ENCODE measurements around the gene ADGRD1. TPM values are rescaled to one million over a fixed set of nuclear protein-coding genes. Genes with fewer than 3 reads are reported as not detected.
"Not testable (repeated sequence)": the region's sequence is repeated elsewhere in the genome, so short reads cannot be mapped to it uniquely, and the experiment has no call there.

The ADGRD1 gene
- total RNA-seq, 3 donors from 2014 or later = 11.6 to 47.5 (median 18.7) TPM

DNA sequence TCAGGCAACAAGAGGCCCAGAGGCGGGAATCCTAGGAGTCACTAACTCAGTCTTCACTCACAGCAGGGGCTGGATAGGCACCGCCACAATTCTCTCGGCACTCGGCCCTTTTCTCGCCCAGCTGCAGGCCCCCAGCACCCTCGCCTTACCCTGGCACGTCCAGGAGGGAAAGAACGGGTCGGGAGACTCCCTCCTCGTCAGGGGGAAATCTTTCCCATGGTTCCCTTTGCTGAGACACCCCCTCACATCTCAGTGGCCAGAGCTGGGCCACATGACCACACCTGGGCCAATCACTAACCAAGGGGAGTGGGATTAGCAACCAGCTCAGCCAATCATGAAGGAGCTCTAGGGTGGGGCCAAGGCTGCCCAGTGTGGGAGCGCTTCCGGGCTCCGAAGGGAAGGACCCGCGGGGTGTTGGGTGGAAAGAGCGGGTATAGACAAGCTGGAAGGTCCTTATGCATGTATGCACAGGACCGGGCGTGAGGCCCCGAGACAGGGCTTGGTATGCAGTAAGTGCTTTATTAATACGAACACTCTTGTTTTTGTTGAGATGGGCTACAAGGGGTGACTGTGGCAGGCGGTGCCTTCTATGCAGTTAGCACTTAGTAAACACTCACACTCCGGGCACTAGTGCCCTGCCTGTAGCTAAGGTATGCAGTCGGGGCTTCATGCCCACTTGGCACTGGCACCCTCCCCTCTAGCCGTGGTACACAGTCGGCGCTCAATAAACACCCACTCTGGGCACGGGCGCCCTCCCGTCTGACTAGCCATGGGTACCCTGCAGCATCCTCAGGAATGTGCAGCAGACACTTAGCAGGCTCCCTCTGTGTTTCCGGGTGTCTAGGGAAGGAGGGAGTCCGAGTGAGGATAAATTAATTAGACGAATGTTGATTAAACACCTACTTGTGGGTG lies 40.3 kb downstream of the ADGRD1 start:
- Histone ChIP-seq H3K36me3 (no peaks in the 10 kb centered on the region), H3K27me3 (peaks cover 0 to 5% of the 10 kb centered on the region in 2 donors), H3K4me3 (no peak overlapping the region), H3K27ac (no peak overlapping the region), H3K9me3 (no peaks in the 10 kb centered on the region), H3K4me1 (no peaks in the 10 kb centered on the region)
- DNase-seq (ENCODE audit: low spot score in 2 of 2) = no peak
- TF ChIP-seq POLR2AphosphoS5 (IDR thresholded peaks at IDR 0.05) (no peak), POLR2A (IDR thresholded peaks at IDR 0.05) (no peak), CTCF (IDR thresholded peaks at IDR 0.05) (no peak)
- intact Hi-C loops (cut with DNase I; ENCODE audit: low total_unique reads) = no loop called here

DNA sequence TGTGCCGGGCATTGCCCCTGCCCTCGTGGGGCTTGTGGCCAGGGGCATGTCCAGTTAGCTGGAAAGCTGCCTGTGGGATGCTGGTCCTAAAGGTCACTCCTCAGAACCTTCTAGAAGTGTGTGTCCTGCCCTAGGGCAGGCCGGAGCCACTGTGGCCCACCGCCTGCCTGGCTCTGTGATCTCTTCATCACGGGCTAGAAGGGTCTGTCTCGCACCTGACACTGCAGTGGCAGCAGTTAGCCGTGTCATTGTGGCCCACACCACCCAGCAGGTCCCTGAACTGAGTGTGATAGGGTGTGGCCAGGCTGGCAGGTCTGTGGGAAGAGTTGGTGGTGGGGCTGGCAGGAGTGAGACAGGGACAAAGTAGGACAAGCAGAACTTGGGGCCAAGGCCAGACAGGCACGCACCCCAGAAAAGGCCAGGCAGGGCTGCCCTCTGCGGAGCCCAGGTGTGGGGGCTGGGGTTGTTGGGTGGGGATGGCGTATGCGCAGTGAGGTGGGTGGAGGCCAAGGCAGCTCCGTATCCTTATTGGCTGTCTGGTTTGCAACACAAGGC lies 41.2 kb downstream of the ADGRD1 start:
- H3K27ac ChIP-seq = no peak overlapping the region
- no peaks in the 10 kb centered on the region for H3K4me1 ChIP-seq
- H3K9me3 ChIP-seq = no peaks in the 10 kb centered on the region
- DNase-seq (ENCODE audit: low spot score in 2 of 2) = no peak
- no peak for TF ChIP-seq POLR2AphosphoS5 (IDR thresholded peaks at IDR 0.05)
- TF ChIP-seq CTCF (IDR thresholded peaks at IDR 0.05) = no peak
- TF ChIP-seq POLR2A (IDR thresholded peaks at IDR 0.05) = no peak
- intact Hi-C loops (cut with DNase I; ENCODE audit: low total_unique reads) = no loop called here
- peaks cover 0 to 5% of the 10 kb centered on the region in 2 donors for H3K27me3 ChIP-seq
- H3K36me3 ChIP-seq = no peaks in the 10 kb centered on the region
- no peak overlapping the region for H3K4me3 ChIP-seq

- H3K4me1 ChIP-seq; H3K4me3 ChIP-seq; H3K27ac ChIP-seq; intact Hi-C loops (cut with DNase I; ENCODE audit: low total_unique reads); DNase-seq (ENCODE audit: low spot score in 2 of 2); H3K9me3 ChIP-seq; H3K36me3 ChIP-seq; H3K27me3 ChIP-seq: not testable (repeated sequence)
Measured at GRCh38 chr12:130995386-130995969, 41.8 kb downstream of the ADGRD1 start.

- Histone ChIP-seq H3K27ac (no peak overlapping the region), H3K9me3 (no peaks in the 10 kb centered on the region)
- intact Hi-C loops (cut with DNase I; ENCODE audit: low total_unique reads) = no loop called here
Measured at GRCh38 chr12:130998136-130998535, 44.4 kb downstream of the ADGRD1 start.

DNA sequence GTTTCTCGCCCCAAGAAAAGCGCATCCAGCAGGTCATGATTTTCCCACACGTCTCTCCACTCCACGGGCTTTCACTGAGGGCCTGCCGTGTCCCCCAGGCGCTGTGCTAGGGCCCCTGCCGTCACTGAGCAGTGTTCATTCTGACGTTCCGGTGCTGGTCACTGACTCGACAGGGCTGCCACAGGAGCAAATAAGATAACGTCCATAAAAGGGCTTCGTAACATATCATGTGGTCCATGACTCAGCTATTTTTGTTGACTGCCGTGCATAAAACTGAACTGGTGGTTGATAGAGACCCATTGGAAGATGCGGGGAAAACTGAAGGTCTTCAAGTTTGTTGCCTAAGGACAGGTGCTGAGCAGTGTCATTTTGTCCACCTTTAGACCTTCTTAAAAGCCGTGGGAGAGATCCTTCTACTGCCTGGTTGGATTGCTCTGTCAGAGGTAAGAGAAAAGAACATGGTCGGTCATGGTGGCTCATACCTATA lies 46.3 kb downstream of the ADGRD1 start:
- Histone ChIP-seq H3K27ac (no peak overlapping the region), H3K4me1 (no peaks in the 10 kb centered on the region), H3K36me3 (no peaks in the 10 kb centered on the region), H3K4me3 (no peak overlapping the region), H3K9me3 (no peaks in the 10 kb centered on the region), H3K27me3 (peaks cover 0 to 1% of the 10 kb centered on the region in 2 donors)
- intact Hi-C loops (cut with DNase I; ENCODE audit: low total_unique reads) = no loop called here
- DNase-seq (ENCODE audit: low spot score in 2 of 2) = no peak
- TF ChIP-seq POLR2A (IDR thresholded peaks at IDR 0.05) (no peak), CTCF (IDR thresholded peaks at IDR 0.05) (no peak), POLR2AphosphoS5 (IDR thresholded peaks at IDR 0.05) (no peak)

More at GRCh38 chr12:130998136-130998535, 44.4 kb downstream of the ADGRD1 start:
- no peaks in the 10 kb centered on the region for H3K4me1 ChIP-seq
- H3K36me3 ChIP-seq = no peaks in the 10 kb centered on the region
- H3K27me3 ChIP-seq = no peaks in the 10 kb centered on the region
- no peak for DNase-seq (ENCODE audit: low spot score in 2 of 2)
- TF ChIP-seq POLR2AphosphoS5 (IDR thresholded peaks at IDR 0.05) = no peak
- TF ChIP-seq POLR2A (IDR thresholded peaks at IDR 0.05) = no peak
- no peak for TF ChIP-seq CTCF (IDR thresholded peaks at IDR 0.05)
- no peak overlapping the region for H3K4me3 ChIP-seq

All from breast epithelium (tissue), 4 donors.